HG02623 (cell line): Measurements from ENCODE around the gene VAPB.
"Not testable (repeated sequence)": the region's sequence is repeated elsewhere in the genome, so short reads cannot be mapped to it uniquely, and the experiment has no call there.

ENCODE experiments used
- ATAC-seq: cut with Tn5 transposase; IDR thresholded peaks from one replicate; pipeline ENCODE4 v1.9.1; 2021; ENCODE audit warnings: moderate library complexity; ENCODE audit not compliant: unreplicated experiment

The VAPB gene

DNA sequence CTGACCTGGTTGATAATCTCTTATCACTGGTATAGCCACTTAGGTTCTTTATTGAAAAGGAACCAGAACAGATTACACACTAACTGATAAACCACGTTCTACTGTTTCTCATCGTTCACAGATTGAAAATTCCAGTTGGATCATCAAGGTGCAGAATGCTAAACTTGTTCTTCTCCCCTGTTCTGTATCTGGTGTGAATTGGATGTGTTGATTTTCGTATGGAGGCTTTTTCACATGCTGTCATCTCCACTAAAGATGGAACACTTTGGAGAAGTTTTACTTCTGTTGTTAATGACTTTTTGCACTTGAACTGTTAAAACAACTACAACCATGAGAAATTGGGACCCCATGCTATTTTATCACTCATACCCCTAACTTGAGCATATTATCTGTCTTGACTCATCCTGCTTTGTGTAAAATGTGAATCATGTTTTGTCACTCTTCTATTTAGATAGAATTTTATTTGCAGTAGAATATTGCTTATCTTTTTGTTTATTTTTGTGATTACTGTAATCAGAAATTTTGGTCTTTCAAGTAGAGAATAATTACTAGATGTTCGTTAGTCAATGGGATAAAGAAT, 17.5 kb downstream of the VAPB start:
- ATAC-seq: no peak

DNA sequence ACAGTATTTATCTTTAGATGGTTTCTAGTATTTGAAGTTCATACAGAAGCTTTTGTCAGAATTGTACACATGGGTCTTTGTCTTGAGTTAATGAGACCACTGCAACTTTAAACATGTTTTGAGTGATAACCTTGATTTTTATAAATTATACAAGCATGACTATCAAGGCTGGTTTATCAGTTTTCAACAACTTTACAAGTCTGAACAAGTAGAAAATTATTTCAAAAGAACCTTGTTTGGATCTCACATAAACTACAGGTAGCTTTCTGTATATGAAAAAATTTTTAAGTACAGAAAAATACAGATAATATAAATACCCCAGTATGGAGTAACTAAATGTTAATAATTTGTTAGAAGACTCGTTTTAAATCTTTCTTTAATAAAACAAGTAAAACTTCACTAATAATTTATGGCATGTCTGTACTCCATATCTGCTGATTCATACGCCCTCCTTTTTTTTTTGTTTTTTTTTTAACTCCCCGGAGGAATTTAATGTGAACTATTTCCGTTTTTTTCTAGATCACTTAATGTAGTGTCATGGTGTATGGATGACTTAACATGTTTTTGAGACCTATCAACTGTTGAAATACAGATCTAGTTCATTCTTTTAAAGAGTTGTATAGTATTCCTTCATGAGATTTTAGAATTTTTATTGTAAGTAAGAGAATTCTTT, 18.3 kb downstream of the VAPB start:
- no peak for ATAC-seq

DNA sequence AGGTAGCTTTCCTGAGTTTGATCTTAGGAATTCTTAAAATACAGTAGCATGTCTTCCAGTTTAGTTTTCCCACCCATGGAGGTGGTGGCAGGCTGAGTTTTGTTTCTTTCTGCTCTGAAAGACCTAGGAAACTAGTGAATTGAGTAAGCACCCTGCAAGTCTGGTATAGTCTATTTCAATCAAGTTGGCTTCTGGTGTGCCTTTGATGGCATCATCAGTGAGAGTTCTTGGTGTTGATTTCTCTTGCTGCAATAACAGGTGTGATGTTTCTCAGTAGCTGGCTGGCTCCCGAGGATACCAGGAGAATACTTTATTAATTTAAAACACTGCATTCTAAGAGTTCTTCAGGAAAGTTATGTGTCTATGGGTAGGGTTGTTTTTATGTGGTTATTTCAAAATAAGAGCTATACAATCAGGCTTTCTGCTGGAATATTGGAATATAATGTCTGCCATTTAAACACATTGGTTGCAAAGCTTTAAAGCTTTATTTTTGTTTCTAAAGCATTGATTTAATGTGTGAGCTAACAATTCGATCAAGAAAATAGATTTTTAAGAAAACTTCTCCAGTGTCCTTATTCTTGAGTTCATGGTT, 19.0 kb downstream of the VAPB start:
- peak; percentile 44 for ATAC-seq

DNA sequence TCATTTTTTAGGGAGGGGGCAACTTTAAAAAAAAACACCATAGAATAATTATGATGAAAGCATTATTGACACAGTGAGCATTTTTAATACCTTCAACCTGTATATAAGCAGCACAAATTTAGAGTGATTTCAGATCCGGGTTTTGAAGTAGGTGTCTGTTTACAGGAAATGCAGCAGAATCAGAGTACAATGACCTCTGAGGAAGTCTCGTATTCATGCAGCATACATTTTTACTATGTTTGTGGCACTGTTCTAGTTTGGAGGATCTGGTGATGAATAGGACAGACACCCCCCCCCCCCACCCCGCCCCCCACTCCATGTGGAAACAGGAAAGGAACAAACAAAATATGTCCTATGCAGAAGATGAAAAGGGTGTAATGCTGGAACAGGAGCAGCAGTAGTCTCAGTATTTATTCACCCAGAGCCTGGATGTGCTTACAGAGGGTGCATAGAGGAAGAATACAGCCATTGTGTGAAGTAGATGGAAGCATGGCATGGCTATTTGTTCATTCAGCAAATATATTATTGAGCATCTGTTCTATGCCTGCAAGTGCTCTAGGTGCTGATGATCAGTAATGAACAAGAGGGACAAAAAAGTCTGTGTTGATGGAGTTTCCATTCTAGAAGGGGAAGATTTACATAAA, 19.7 kb downstream of the VAPB start:
- ATAC-seq: no peak

DNA sequence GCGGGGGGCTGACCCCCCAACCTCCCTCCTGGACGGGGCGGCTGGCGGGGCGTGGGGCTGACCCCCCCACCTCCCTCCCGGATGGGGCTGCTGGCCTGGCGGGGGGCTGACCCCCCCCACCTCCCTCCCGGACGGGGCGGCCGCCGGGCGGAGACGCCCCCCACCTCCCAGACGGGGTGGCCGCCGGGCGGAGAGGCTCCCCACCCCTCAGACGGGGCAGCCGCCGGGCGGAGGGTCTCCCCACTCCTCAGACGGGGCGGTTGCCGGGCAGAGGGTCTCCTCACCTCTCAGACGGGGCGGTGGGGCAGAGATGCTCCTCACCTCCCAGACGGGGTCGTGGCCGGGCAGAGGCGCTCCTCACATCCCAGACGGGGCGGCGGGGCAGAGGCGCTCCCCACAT, 25.2 kb downstream of the VAPB start:
- ATAC-seq: not testable (repeated sequence)

DNA sequence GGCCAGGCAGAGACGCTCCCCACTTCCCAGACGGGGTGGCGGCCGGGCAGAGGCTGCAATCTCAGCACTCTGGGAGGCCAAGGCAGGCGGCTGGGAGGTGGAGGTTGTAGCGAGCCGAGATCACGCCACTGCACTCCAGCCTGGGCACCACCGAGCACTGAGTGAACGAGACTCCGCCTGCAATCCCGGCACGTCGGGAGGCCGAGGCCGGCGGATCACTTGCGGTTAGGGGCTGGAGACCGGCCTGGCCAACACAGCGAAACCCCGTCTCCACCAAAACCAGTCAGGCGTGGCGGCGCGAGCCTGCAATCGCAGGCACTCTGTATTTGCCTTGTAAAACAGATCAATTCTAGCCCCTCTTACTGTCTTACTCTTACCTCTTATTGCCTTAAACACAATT, 25.8 kb downstream of the VAPB start:
- not testable (repeated sequence) for ATAC-seq

DNA sequence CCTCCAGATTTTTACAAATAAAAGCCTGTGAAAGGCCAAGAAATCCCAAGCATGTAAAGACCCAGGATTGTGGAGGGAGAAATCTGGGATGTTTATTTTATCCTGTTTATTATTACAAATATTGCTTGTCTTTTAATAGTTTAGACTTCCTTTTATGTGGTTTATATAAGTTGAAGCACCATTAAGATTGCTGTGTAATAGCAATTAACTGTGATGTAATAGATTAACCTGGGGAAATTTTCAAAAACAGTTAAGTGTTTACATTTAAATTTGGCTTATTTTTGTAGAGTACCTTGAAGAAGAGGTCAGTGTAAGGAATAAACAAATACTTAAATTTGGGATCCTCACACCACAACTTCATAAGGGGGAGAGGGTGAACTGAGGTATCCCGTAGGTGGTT, 27.0 kb downstream of the VAPB start:
- no peak for ATAC-seq

DNA sequence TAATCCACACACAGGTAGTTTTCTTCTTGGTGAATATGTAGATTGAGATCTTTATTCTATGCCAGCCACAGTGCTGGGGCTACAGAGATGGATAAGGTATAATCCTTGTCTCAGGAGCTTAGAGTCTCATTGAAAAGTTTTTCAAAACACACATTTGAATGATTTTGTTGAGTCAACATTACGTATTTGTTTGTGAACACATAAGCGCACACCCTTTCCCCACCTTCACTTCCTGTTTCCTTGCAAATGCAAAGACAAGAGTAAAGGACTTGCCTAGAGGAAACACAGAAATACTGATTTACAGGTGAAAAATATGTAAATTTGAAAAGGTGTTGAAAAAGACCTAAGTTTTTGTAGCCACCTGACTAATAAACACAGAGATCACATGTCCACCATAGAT, 27.8 kb downstream of the VAPB start:
- no peak for ATAC-seq

DNA sequence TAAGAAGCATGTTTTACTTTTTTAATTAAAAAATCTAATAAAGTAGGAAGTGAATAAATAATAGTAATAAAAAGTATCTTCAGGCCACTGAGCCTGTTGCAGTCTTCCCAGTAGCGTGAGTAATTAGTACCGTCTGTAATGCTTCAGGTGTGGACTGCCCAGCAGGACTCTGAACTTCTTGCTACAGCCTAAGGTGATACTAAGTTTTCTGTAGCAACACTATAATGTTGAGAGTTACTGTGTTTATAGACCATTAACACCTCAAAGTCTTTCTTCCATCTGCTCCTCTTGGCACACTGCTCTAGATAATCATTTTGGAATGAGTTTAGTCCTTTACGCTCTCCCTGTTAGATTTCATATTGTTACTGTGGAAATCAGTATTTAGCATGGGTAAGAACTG, 28.4 kb downstream of the VAPB start:
- ATAC-seq: no peak

DNA sequence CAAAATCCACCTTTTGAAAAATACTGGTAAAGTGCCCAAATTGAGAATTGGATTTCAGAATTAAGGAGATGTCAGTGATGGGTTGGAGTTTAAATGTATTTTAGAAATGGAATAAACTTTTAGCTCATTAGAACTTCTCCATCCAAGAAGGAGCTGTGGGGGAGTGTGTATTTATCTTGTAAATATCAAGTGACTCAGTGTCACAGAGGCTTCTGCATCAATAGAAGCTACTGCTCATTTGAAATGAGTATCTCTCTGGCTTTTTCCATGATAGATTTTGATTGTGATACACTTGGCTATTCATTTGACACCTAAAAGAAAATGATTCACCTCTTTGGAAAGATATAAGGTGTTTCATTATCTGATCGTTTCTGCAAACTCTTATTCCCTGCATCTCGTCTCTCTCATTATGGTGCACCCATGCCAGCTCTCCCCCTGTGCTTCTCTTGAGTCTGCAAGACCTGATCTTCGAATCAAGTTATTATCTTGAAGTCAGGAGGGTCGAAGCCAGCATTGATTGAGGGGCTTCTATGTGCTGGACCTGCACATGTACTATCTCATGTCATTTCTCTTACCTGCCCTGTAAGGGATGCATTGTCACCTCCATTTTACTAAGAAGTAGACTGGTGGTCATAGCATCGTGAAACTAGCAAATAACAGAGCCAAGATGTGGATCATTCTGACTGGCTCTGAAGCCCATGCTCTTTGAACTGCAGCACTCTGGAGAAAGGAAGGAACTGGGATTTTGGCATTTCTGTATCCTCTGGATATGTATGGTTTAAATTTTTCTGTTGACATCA, 30.1 kb downstream of the VAPB start:
- no peak for ATAC-seq

DNA sequence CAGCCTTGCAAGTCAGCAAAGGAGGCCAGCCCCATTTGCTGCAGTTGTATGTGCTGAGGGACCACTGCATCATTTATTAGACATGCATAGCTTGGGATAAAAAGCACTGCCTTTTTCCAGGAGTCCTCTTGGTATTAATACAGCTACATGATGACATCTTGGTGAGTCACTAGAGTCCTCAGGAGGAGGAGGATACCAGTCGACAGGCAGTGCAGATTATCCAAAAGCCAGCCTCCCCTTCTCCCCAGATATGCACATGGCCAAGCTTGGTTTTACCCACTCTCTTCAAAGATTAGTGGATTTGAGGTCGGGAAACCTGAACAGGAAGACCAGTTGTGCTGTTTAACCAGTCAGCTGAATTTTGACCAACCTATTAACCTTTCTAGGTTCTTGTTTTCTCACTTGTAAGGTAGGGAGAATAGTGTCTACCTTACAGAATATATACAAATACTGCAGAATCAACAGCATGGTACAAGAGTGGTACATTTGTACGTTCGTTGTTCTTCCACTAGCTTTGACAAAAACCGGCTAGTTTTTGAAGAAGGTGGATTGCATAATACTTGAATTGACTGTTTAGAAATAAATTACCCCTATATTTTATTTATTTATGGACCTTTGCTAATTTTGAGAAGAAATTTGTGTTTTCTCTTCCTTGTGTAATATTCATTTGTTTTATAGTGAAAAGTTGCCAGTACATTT, 31.9 kb downstream of the VAPB start:
- no peak for ATAC-seq

DNA sequence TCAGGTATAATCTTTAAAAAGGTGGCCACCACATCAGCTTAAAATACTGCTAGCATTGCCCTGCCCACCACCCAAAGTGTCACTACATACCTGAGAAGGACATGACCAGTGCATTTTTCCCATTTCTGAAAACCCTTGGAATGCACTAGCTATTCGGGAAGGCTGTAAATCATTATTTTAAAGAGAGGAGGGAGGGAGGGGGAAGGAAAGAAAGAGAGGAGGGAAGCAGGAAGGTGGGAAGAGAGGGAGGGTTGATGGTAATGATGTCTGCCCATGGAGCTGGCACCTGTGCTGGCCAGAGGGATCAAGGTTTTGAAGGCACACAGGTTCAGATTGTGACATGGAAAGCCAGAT, 32.4 kb downstream of the VAPB start:
- no peak for ATAC-seq

DNA sequence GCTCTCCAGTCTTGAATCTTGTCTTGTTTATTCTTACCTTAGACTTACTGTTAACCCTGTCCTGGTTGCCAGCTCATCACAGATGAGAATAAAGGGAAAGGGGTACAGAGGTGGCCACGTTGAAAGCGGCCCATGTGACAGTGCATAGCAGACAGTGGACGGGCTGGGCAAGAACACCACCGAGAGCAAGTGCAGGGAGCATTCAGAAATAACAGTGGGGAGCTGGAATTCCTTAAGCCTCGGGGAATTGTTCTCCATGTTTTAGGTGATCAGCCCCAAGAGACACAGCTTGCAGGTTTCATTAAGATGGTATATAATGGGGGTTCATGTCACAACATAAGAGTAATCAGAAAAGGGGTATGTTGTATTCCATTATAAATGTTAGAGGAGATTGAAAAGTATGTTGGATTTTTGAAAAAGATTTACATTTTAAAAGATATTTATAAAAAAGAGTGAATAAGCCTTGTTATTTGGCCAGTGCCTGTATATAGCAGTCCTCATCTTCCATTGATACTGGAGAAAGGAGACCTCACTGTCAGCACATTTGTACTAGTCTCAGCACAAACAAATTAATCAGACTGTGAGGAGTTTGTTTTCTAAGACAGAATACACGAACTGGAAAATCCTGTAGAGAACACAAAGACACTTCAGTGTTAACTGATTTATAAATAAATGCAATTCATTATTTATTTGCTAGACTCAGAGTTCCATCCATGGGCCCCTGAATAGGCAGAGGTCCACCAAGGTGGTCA, 35.4 kb downstream of the VAPB start:
- no peak for ATAC-seq

DNA sequence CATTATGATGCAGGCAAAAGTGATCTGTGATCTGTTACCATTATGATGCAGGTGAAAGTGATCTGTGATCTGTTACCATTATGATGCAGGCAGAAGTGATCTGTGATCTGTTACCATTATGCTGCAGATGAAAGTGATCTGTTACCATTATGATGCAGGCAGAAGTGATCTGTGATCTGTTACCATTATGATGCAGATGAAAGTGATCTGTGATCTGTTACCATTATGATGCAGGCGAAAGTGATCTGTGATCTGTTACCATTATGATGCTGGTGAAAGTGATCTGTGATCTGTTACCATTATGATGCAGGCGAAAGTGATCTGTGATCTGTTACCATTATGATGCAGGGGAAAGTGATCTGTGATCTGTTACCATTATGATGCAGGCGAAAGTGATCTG, 38.5 kb downstream of the VAPB start:
- ATAC-seq: not testable (repeated sequence)

DNA sequence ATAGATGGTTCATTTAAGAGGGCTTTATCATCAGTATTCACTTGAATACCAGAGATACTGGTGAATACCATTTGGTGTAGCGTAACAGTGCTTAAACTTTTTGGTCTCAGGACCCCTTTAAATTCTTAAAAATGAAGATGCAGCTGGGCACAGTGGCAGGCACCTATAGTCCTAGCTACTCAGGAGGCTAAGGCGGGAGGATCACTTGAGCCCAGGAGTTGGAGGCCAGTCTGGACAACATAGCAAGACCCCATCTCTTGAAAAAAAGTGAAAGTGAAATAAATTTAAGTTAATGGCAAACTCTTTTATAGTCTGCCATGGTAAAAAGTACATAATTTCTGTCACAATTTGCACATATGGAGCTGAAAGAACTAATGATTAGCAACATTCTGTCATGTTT, 39.3 kb downstream of the VAPB start:
- no peak for ATAC-seq

DNA sequence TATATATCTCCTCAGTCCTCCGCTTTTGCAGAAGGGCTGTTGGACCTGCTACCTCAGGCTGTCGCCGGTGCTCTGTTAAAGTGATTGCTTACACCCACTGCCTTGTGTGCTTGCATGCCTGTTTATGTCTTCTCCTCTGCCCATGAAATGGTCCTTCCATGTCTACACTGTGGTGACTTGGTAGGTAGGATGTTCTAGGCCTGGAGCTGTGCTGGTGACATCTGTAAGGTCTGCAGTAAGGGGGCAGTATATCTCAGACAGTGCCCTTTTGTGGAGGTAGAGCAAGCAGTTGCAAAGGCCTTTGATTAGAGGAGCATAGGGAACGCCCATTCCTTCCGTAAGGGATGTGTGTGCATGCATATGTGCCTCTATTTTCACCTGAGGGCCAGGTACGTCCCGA, 40.3 kb downstream of the VAPB start:
- no peak for ATAC-seq

DNA sequence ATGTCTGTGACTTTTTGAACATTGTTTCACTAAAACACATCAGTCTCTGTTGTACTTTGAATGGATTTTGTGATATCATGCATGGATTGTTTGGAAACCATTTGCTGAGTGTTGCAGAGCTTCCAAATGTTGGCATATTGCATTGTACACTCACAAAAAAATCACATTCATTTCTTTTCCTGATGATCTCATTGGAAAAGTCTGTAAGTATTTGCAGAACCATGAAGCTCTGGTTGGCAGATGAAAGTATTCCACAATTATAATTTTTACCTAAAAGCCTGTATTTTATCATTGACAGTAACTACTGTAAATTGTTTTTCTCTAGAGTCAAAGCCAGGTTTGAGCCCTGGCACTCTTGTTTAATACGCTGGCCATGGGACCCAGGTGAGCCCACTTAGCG, 42.1 kb downstream of the VAPB start:
- ATAC-seq: no peak

DNA sequence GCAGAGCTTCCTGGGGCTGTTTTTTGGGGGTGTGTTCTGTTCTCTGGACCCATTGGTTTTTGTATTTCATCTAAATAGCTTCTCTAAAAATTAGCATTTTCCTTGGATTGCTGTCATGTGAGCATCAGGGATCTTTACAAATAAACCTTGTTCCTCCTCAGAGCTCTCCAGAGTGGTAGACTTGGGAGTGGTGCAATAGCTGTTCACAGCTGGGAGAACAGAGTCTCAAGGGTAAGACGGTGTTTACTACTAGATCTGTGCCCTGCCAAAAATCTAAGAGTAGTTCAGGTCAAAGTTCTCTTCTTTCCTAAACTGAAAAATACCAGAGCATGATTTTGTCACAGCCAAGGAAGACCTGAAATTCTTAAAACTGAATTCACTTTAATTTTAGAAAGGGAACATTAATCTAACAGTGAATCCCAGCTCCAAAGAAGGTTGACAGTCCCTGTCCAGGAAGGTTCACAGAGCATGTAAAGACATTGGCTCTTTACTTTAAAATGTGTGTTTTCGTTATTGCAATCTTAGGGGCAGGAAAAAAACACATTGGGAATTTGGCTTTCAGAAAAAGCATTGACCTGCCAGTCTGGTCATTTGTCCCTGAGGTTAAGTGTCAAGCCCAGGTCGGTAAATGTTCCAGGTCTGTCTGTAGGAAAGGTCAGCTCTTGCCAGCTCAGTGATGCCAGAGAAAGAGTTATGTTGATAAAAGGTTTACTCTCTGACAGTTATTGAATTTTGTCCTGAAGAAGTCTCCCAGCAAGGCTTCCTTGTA, 43.3 kb downstream of the VAPB start:
- ATAC-seq: no peak

DNA sequence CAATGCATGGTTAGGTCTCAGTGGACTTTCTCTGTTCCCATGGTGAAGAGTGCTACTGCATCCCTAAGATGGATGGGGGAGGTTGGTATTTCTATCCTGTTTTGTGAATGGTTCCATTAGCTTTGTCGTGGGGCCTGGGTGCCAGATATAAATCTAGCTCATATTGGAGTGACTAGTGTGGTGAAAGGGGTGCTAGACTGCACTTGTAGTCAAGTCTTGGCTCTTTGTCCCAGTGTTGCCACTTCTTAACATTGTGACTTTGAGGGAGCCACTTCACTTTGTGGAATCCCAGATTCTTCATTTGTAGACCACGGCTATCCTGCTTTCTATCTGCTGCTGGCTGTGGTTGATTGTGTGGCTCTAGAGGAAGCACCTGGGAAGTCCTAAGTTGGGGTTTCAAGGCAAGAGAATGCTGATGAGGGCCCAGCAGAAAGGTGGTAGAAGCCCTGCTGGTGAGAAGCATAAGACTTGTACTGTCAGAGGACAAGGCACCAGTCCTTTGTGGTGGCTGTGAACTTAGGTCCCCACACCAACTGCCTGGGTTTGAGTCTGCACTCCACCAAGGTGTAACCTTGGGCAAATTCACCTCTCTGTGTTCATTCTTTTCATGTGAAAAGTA, 44.1 kb downstream of the VAPB start:
- ATAC-seq: no peak
